ENCODE results near the gene ACR. TPM values are rescaled to one million over a fixed set of nuclear protein-coding genes. Genes with fewer than 3 reads are reported as not detected.

The ACR gene
- total RNA-seq, 1 donor from 2014 or later: not detected

DNA sequence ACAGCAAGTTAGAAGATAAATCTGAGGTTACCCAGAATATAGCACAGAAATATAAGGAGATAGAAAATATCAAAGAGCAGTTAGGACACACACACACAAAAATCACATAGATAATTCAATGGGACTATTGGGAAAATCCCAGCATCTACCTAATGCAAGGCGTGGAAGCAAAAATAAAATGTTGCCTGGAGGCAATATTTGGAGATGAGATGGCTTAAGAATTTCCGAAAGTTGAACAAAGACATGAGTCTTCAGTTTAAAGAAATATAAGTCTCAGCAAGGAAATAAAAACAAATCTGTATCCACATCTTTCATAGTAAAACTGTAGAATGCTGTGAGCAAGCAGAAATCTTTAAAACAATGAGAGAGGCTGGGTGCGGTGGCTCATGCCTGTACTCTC, 29.5 kb upstream of the ACR start:
- Mint-ChIP-seq H3K4me3 (ENCODE audit: unreplicated experiment) (no peak overlapping the region), H3K36me3 (ENCODE audit: low read depth, unreplicated experiment) (peaks cover 8% of the 10 kb centered on the region), H3K9me3 (ENCODE audit: unreplicated experiment) (peaks cover 3% of the 10 kb centered on the region), H3K4me1 (ENCODE audit: low read depth, unreplicated experiment) (no peaks in the 10 kb centered on the region), H3K27me3 (ENCODE audit: low read depth, unreplicated experiment) (peaks cover 3% of the 10 kb centered on the region), H3K27ac (ENCODE audit: unreplicated experiment) (no peak overlapping the region)
- H4K20me1 ChIP-seq (ENCODE audit: insufficient read depth, low read length): peaks cover 8% of the 10 kb centered on the region
- no peak overlapping the region for H3K4me2 ChIP-seq (ENCODE audit: low read length)
- no peak overlapping the region for H3K4me3 ChIP-seq (ENCODE audit: insufficient read depth, low read depth, low read length)
- no peaks in the 10 kb centered on the region for H3K79me2 ChIP-seq (ENCODE audit: insufficient read depth, low read length)
- no peak overlapping the region for H3K9ac ChIP-seq (ENCODE audit: low read length)
- DNase-seq (ENCODE audit: low read depth): no peak
- H3K27ac ChIP-seq (ENCODE audit: low read depth, low read length): no peak overlapping the region
- H3K27me3 ChIP-seq (ENCODE audit: insufficient read depth, low read length): no peaks in the 10 kb centered on the region
- H3K36me3 ChIP-seq (ENCODE audit: insufficient read depth, low read length): no peaks in the 10 kb centered on the region
- FAIRE-seq: no peak
- H2AFZ ChIP-seq (ENCODE audit: low read depth, low read length): no peak overlapping the region
- peaks cover 5% of the 10 kb centered on the region for H3K4me1 ChIP-seq (ENCODE audit: insufficient read depth, low read length)
- H3K9me3 ChIP-seq (ENCODE audit: insufficient read depth, low read depth, low read length): no peaks in the 10 kb centered on the region
- TF ChIP-seq, protein P1, sequence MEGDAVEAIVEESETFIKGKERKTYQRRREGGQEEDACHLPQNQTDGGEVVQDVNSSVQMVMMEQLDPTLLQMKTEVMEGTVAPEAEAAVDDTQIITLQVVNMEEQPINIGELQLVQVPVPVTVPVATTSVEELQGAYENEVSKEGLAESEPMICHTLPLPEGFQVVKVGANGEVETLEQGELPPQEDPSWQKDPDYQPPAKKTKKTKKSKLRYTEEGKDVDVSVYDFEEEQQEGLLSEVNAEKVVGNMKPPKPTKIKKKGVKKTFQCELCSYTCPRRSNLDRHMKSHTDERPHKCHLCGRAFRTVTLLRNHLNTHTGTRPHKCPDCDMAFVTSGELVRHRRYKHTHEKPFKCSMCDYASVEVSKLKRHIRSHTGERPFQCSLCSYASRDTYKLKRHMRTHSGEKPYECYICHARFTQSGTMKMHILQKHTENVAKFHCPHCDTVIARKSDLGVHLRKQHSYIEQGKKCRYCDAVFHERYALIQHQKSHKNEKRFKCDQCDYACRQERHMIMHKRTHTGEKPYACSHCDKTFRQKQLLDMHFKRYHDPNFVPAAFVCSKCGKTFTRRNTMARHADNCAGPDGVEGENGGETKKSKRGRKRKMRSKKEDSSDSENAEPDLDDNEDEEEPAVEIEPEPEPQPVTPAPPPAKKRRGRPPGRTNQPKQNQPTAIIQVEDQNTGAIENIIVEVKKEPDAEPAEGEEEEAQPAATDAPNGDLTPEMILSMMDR (IDR thresholded peaks at IDR 0.05; ENCODE audit: insufficient read depth, low read depth, low read length): no peak
- no peak for TF ChIP-seq EZH2 (IDR thresholded peaks at IDR 0.05; ENCODE audit: insufficient read depth, low read length)

DNA sequence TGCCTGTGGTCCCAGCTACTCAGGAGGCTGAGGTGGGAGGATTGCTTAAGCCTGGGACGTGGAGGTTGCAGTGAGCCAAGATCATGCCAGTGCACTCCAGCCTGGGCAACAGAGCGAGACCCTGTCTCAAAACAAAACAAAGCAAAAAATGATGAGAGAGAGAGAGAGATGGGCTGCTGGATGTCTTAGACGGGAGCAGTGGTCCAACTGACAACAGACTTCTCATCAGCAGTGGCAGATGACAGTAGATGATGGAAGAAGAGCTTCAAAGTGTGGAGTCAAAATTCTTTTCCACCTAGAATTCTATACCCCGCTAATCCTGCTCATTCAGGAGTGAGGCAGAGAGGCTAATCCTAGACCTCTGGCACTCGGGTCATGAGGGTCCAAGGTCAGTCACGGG, 29.0 kb upstream of the ACR start:
- no peak overlapping the region for H3K4me3 ChIP-seq (ENCODE audit: insufficient read depth, low read depth, low read length)
- H3K79me2 ChIP-seq (ENCODE audit: insufficient read depth, low read length): no peaks in the 10 kb centered on the region
- peaks cover 3% of the 10 kb centered on the region for H3K9me3 Mint-ChIP-seq (ENCODE audit: unreplicated experiment)
- H3K9ac ChIP-seq (ENCODE audit: low read length): no peak overlapping the region
- peaks cover 11% of the 10 kb centered on the region for H4K20me1 ChIP-seq (ENCODE audit: insufficient read depth, low read length)
- TF ChIP-seq, protein P1 (IDR thresholded peaks at IDR 0.05; ENCODE audit: insufficient read depth, low read depth, low read length): no peak
- no peak for TF ChIP-seq EZH2 (IDR thresholded peaks at IDR 0.05; ENCODE audit: insufficient read depth, low read length)
- H3K36me3 ChIP-seq (ENCODE audit: insufficient read depth, low read length): no peaks in the 10 kb centered on the region
- no peaks in the 10 kb centered on the region for H3K27me3 ChIP-seq (ENCODE audit: insufficient read depth, low read length)
- H3K4me1 Mint-ChIP-seq (ENCODE audit: low read depth, unreplicated experiment): no peaks in the 10 kb centered on the region
- H3K27me3 Mint-ChIP-seq (ENCODE audit: low read depth, unreplicated experiment): peaks cover 8% of the 10 kb centered on the region
- H3K4me2 ChIP-seq (ENCODE audit: low read length): no peak overlapping the region
- peaks cover 5% of the 10 kb centered on the region for H3K4me1 ChIP-seq (ENCODE audit: insufficient read depth, low read length)
- FAIRE-seq (no peak), DNase-seq (ENCODE audit: low read depth) (no peak)
- H3K27ac ChIP-seq (ENCODE audit: low read depth, low read length): no peak overlapping the region
- H3K36me3 Mint-ChIP-seq (ENCODE audit: low read depth, unreplicated experiment): peaks cover 8% of the 10 kb centered on the region
- no peaks in the 10 kb centered on the region for H3K9me3 ChIP-seq (ENCODE audit: insufficient read depth, low read depth, low read length)
- H2AFZ ChIP-seq (ENCODE audit: low read depth, low read length): no peak overlapping the region
- no peak overlapping the region for H3K27ac Mint-ChIP-seq (ENCODE audit: unreplicated experiment)
- H3K4me3 Mint-ChIP-seq (ENCODE audit: unreplicated experiment): no peak overlapping the region

DNA sequence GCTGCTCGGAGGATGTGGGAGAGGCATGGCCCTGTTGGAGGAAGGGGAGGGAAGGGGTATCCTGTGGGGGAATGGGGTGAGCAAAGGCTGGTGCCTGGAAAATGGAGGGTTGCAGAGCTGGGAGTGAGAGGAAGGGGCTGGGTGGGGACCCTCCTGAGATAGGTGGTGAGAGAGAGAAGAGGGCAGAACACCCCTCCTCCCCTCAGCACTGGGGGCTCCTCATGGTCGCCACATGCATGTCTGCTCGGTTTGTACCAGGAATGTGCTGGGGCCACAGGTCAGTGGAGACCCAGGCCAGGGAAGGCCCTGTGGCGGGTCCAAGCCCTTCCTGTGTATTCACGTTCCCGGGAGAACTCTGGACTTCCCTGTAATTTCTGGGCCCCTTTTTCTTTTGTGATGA, 27.8 kb upstream of the ACR start:
- Histone ChIP-seq H3K27me3 (ENCODE audit: insufficient read depth, low read length) (no peaks in the 10 kb centered on the region), H3K4me3 (ENCODE audit: insufficient read depth, low read depth, low read length) (no peak overlapping the region), H3K27ac (ENCODE audit: low read depth, low read length) (no peak overlapping the region), H3K36me3 (ENCODE audit: insufficient read depth, low read length) (no peaks in the 10 kb centered on the region), H3K4me1 (ENCODE audit: insufficient read depth, low read length) (peaks cover under 1% of the 10 kb centered on the region), H3K4me2 (ENCODE audit: low read length) (no peak overlapping the region), H3K9ac (ENCODE audit: low read length) (no peak overlapping the region), H3K9me3 (ENCODE audit: insufficient read depth, low read depth, low read length) (no peaks in the 10 kb centered on the region), H2AFZ (ENCODE audit: low read depth, low read length) (no peak overlapping the region), H3K79me2 (ENCODE audit: insufficient read depth, low read length) (no peaks in the 10 kb centered on the region), H4K20me1 (ENCODE audit: insufficient read depth, low read length) (peaks cover 11% of the 10 kb centered on the region)
- Mint-ChIP-seq H3K36me3 (ENCODE audit: low read depth, unreplicated experiment) (peaks cover 9% of the 10 kb centered on the region), H3K27me3 (ENCODE audit: low read depth, unreplicated experiment) (peaks cover 12% of the 10 kb centered on the region), H3K9me3 (ENCODE audit: unreplicated experiment) (peaks cover 3% of the 10 kb centered on the region), H3K4me3 (ENCODE audit: unreplicated experiment) (no peak overlapping the region), H3K27ac (ENCODE audit: unreplicated experiment) (no peak overlapping the region), H3K4me1 (ENCODE audit: low read depth, unreplicated experiment) (no peaks in the 10 kb centered on the region)
- FAIRE-seq (no peak), DNase-seq (ENCODE audit: low read depth) (no peak)
- TF ChIP-seq EZH2 (IDR thresholded peaks at IDR 0.05; ENCODE audit: insufficient read depth, low read length): no peak
- TF ChIP-seq, protein P1 (IDR thresholded peaks at IDR 0.05; ENCODE audit: insufficient read depth, low read depth, low read length): no peak
